Left ventricle myocardium inferior (tissue), 1 donor: ENCODE measurements around the gene PGRMC2. TPM values are rescaled to one million over a fixed set of nuclear protein-coding genes. Genes with fewer than 3 reads are reported as not detected.
"Not testable (repeated sequence)": the region's sequence is repeated elsewhere in the genome, so short reads cannot be mapped to it uniquely, and the experiment has no call there.

Experiments
- DNase-seq: peaks from one replicate; pipeline ENCODE4 v3.0.0-alpha.2; 2020
- H3K27ac ChIP-seq: fragments of 200-600 bp; replicated peaks from 2 replicates; pipeline ENCODE4 v1.8.0; 2021
- H3K27me3 ChIP-seq: fragments of 200-600 bp; 2 replicates; pipeline ENCODE4 v1.8.0; 2021; ENCODE audit warnings: low read depth
- H3K36me3 ChIP-seq: fragments of 200-600 bp; 2 replicates; pipeline ENCODE4 v1.8.0; 2021
- H3K4me1 ChIP-seq: fragments of 200-600 bp; 2 replicates; pipeline ENCODE4 v1.8.0; 2021
- H3K4me3 ChIP-seq: fragments of 200-600 bp; 2 replicates; pipeline ENCODE4 v1.8.0; 2021; ENCODE audit warnings: mild to moderate bottlenecking, moderate library complexity
- H3K9me3 ChIP-seq: fragments of 200-600 bp; replicated peaks from 2 replicates; pipeline ENCODE4 v1.8.0; 2021
- intact Hi-C: fragments of 100-400 bp; cut with micrococcal nuclease; formaldehyde crosslinking; loops from one replicate; pipeline ENCODE4 v1.11.0; 2022
- total RNA-seq: library from RNA; stranded (reverse); fragmentation: NEBNext Ultra II Directional; extraction: Animal tissue kit (Norgen Biotek cat#: 25700); gene quantifications from one replicate; pipeline ENCODE4 v1.2.1, GENCODE V29; 2021
- TF ChIP-seq, protein P1 (sequence below): fragments of 200-600 bp; IDR thresholded peaks from 2 replicates; pipeline ENCODE4 v1.8.0; 2021; ENCODE audit warnings: antibody characterized with exemption, mild to moderate bottlenecking, borderline replicate concordance
- donor health status: DM: no; HTN: yes; CAD: no; lungs with severe emphysema.

Gene PGRMC2
- total RNA-seq, 1 donor from 2014 or later, result 65.4 TPM

DNA sequence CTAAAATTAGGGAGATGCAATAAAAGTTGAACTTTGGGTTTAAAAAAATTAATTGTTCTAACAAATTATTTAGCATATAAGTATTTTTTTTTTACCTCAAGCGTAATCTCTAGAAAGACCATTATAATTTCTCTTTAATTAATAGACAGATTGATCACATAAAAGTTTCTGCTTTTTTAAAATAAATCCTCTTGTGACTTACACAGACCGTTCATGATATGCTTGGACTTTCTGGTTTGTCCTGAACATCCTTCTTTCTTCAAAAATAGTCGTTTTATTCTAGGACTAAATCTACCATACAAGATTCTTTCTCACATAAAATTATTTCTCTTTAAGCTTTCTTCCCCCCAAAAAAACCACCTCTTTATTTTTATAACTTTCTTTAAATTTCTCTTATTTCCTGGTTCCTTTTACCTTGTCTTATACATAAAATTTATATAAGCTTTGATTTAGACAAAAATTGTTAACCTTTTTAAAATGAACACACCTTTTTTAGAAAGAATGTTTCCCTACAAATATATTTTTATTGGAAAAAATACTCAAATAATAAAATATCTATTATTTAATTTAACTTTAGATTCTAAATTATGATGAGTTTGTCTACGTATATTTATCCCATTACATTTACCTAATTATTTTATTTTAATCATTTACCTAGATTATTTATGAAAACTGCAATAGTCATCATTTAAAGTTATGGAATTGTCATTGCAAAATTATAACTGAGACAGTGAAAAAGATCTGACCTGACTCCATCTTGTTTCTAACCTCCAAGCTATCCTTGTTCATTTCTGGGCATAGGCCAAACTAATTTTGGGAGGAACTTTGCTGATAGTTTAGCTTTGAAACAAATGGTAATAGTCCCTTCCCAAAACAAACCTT lies 37.6 kb downstream of the PGRMC2 start:
- intact Hi-C loops, result no loop called here
- no peak for DNase-seq

DNA sequence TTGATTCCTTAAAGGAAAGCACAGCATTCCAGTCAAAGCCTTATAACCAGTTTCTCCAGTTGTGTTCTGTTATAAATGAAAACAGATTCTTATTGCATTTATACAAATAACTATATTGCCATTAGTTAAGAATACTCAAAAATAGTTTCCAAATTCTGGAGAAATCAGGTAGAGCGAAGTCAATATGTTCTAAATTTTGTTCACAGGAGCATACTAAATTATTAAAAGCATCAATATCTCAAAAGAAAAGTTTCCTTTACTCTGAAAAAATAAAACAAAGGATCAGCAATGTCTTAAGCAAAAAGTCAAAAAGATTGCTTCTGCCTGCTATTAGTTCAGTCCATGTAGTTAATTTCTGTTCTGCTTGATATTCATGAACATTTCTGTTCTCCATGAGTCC lies 39.7 kb downstream of the PGRMC2 start:
- Histone ChIP-seq H3K36me3 (no peaks in the 10 kb centered on the region), H3K4me3 (no peak overlapping the region), H3K27ac (no peak overlapping the region), H3K4me1 (no peaks in the 10 kb centered on the region), H3K9me3 (peaks cover 30% of the 10 kb centered on the region), H3K27me3 (no peaks in the 10 kb centered on the region)
- DNase-seq, result no peak
- TF ChIP-seq, protein P1, sequence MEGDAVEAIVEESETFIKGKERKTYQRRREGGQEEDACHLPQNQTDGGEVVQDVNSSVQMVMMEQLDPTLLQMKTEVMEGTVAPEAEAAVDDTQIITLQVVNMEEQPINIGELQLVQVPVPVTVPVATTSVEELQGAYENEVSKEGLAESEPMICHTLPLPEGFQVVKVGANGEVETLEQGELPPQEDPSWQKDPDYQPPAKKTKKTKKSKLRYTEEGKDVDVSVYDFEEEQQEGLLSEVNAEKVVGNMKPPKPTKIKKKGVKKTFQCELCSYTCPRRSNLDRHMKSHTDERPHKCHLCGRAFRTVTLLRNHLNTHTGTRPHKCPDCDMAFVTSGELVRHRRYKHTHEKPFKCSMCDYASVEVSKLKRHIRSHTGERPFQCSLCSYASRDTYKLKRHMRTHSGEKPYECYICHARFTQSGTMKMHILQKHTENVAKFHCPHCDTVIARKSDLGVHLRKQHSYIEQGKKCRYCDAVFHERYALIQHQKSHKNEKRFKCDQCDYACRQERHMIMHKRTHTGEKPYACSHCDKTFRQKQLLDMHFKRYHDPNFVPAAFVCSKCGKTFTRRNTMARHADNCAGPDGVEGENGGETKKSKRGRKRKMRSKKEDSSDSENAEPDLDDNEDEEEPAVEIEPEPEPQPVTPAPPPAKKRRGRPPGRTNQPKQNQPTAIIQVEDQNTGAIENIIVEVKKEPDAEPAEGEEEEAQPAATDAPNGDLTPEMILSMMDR, result no peak
- intact Hi-C loops, result no loop called here

More for the DNA sequence above, 37.6 kb downstream of the PGRMC2 start:
- Histone ChIP-seq H3K9me3 (peaks cover 30% of the 10 kb centered on the region), H3K27me3 (no peaks in the 10 kb centered on the region), H3K36me3 (no peaks in the 10 kb centered on the region), H3K4me1 (no peaks in the 10 kb centered on the region), H3K27ac (no peak overlapping the region), H3K4me3 (no peak overlapping the region)
- TF ChIP-seq, protein P1, result no peak

DNA sequence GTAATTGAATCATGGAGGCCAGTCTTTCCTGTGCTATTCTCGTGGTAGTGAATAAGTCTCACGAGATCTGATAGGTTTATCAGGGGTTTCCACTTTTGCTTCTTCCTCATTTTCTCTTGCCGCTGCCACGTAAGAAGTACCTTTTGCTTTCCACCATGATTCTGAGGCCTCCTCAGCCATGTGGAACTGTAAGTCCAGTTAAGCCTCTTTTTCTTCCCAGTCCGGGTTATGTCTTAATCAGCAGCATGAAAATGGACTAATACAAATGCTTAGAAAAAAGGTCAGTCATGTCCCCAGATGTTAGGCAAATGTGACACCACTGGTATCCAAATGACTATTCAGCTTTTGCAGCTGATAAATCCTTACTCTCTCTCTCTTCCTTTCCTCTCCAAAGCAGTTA lies 42.2 kb downstream of the PGRMC2 start:
- H3K27ac ChIP-seq, DNase-seq, H3K36me3 ChIP-seq, intact Hi-C loops, H3K4me3 ChIP-seq, H3K4me1 ChIP-seq, H3K27me3 ChIP-seq: not testable (repeated sequence)
- H3K9me3 ChIP-seq, result peaks cover 25% of the 10 kb centered on the region

DNA sequence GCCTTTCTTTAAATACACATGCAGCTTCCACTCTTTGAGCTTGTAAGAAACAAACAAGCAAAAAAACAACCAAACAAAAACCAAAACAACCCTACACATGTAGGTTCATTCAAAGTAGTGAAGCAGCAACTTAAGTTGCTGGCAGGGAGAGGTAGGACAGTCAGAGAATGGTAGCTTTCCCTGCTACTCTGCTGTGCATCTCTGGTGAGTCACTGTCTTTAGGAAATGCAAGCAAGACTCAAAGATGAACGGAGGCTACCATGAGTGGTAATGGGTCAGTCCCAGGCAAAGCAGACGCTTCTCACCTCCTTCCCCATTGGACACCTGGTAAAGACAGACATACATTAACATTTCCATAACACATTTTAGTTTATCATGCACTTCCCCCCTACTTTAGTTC lies 43.2 kb downstream of the PGRMC2 start:
- H3K36me3 ChIP-seq, result no peaks in the 10 kb centered on the region

DNA sequence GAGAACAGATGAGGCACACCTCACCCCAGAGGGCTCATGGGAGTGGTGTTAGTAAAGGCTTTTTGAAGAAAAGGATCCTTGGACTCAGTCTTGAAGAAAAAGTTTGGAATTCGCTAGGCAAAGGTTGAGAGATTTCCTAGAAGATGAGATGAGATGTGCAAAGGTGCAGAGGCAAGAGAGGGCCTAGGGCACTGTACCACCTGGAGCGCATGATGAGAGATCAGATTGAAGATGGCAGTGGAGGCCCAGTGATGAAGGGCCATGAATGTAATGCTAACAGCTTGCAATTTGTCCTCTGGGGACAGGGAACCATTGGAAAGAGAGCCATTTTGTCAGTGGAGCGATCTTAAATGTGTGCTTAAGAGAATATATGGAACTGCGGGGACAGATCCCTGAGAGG lies 45.0 kb downstream of the PGRMC2 start:
- Histone ChIP-seq H3K36me3 (no peaks in the 10 kb centered on the region), H3K4me3 (no peak overlapping the region), H3K9me3 (no peaks in the 10 kb centered on the region), H3K4me1 (no peaks in the 10 kb centered on the region), H3K27ac (no peak overlapping the region), H3K27me3 (no peaks in the 10 kb centered on the region)
- TF ChIP-seq, protein P1, result no peak
- no peak for DNase-seq
- intact Hi-C loops, result no loop called here

More for the DNA sequence above, 43.2 kb downstream of the PGRMC2 start:
- H3K27ac ChIP-seq, result no peak overlapping the region
- H3K9me3 ChIP-seq, result peaks cover 15% of the 10 kb centered on the region
- H3K4me3 ChIP-seq, result no peak overlapping the region
- intact Hi-C loops, result no loop called here
- H3K27me3 ChIP-seq, result no peaks in the 10 kb centered on the region
- TF ChIP-seq, protein P1, result no peak
- H3K4me1 ChIP-seq, result no peaks in the 10 kb centered on the region
- DNase-seq, result no peak

DNA sequence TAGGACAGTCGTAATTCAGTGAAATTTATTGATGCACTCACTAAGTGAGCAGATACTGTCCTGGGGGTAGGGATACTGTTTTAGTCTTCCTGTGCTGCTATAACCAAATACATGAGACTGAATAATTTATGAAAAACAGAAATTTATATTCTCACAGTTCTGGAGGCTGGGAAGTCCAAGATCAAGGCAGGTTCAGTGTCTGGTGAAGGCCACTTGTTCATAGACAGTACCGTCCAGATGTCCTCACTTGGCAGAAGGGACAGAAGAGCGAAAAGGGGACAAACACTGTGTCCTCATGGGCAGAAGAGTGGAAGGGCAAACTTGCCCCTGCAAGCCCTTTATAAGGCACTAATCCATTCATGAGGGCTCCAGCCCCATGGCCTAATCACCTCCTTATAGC lies 45.6 kb downstream of the PGRMC2 start:
- H3K9me3 ChIP-seq, result no peaks in the 10 kb centered on the region
- no peak for DNase-seq
- H3K27ac ChIP-seq, result no peak overlapping the region
- H3K4me1 ChIP-seq, result no peaks in the 10 kb centered on the region
- TF ChIP-seq, protein P1, result no peak
- no peaks in the 10 kb centered on the region for H3K27me3 ChIP-seq
- intact Hi-C loops, result no loop called here
- no peaks in the 10 kb centered on the region for H3K36me3 ChIP-seq
- no peak overlapping the region for H3K4me3 ChIP-seq
